Measurements from ENCODE around the gene PCMTD2.

PCMTD2 gene

DNA sequence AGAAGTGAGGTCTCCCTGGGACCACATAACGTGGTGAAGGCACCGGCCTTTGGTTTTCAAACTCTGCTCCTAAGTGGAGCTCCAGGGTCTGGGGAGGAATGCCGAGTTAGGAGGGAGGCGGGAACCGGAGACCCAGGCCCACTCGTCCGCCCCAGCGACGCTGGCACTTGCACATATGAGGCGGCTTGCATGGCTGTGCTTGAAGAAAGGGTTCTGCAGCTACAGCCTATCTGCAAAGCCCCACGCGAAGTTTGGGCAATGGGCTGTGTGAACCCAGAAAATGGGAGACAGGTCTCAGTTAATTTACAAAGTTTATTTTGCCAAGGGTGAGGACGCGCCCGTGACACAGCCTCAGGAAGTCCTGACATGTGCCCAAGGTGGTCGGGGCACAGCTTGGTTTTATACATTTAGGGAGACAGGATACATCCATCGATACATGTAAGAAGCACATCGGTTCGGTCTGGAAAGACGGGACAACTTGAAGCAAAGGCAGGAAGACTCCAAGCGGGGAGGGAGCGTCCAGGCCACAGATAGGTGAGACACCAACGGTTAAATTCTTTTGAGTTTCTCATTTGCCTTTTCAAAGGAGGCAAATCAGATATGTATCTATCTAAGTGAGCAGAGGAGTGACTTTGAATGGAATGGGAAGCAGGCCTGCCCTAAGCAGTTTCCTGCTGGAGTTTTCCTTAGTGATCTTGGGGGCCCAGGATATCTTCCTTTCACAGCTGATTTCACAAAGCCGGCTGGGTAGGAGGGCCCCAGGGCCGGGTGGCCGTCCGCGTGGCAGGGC is 782 bp upstream of the PCMTD2 start:
- peak overlapping the region; percentile 81 for H3K4me3 ChIP-seq (ENCODE audit: low read depth, low read length)
- TF ChIP-seq CTCF (IDR thresholded peaks at IDR 0.05; ENCODE audit: low read depth, low read length) = no peak

DNA sequence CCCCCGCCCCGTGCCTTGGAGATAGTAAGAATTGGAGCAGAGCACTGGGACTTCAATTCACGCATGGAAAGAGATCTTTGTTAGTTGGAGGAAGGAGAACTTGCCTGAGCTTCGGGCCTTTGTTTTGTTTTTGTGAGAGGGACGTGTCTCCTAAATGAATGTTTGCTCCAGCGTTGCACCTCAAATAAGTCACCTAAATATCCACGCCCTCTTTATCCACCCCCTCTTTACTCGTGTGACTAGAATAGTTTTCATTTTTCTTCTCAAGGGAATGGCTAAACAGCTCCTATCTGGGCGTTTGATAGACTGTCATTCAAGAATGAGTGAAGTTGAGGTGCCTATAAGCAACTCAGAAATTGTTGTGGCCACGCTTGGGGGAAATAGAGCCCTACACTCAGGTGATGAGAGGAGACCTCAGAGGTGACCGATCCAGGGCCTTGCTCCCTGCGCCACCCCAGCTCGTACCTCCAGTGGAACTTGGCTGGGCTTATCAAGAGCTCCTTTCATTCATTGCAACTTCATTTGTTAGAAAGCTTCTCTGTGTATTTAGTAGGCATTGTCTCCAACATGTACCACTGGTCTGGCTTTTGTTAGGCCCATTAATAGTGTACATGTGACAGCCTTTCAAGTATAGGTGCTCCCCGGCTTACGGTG is 861 bp downstream of the PCMTD2 start:
- peak overlapping the region; percentile 81 for H3K4me3 ChIP-seq (ENCODE audit: low read depth, low read length)

DNA sequence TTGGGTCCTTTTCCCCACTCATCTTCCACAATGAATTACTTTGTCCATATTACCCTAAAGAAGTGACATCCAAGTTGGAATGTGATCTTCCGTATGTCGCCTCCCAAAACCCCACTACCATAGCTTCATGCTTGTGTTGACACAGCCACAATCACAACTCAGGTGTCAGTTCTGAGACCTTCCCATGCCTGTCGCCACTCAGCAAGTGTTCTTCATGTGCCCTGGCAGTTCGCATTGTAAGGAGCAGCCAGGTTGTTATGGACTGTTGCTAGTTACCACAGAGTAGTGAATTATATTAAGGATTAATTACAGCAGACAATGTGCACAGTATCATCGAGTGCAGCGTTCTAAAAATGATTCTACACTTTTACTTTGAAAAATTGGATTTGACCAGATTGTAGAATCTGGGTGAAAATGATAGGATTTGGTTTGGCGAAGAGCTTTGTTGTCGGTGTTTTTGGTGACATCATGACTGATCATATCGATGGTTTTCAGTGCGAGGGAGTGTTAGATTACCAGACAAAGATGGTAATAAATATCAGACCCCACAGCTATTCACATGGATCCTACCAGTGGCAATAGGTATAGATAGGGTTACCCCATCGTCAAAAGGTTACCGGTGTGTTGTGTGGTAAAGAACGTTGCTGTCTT is 1.7 kb downstream of the PCMTD2 start:
- no peak for TF ChIP-seq CTCF (IDR thresholded peaks at IDR 0.05; ENCODE audit: low read depth, low read length)
- no peak overlapping the region for H3K4me3 ChIP-seq (ENCODE audit: low read depth, low read length)

More for the DNA sequence above, 861 bp downstream of the PCMTD2 start:
- TF ChIP-seq CTCF (IDR thresholded peaks at IDR 0.05; ENCODE audit: low read depth, low read length) = no peak

DNA sequence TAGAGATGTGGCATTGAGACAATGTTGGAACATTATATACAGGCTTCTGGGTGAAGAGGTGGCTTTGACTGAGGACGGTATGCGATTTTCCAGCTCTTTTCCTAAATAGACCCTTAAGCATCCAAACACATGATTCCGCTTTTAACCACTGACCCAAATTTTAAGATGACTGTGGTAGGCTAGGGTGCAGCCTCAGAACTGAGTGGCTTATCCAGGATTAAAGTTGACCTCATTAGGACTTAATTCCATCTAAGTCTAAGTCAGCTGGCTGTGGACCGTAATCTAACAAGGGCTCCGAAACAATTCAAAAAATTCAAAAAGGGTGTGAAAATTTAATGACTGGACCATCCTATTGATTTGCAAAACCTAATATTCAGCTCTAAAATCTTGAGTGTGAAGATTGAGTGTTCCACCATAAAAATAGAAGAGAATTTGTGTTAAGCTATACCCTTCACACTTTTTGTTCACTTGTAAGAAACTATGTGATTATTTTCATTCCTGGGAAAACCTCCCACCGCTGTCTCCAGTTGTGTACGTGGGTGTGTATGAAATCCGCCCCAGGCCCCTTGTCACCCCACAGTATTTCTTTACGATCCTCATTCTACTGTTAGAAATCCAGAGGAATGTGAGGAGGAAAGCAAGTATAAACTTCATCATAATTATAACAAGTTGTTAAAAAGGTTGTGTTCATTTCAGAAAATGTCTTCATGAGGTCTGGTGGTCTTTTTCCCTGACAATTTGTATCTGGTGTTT is 2.7 kb downstream of the PCMTD2 start:
- H3K4me3 ChIP-seq (ENCODE audit: low read depth, low read length) = no peak overlapping the region
- TF ChIP-seq CTCF (IDR thresholded peaks at IDR 0.05; ENCODE audit: low read depth, low read length) = no peak

- no peak for TF ChIP-seq CTCF (IDR thresholded peaks at IDR 0.05; ENCODE audit: low read depth, low read length)
- H3K4me3 ChIP-seq (ENCODE audit: low read depth, low read length) = no peak overlapping the region
Measured at GRCh38 chr20:64260239-64260638, 4.7 kb downstream of the PCMTD2 start.

GRCh38 chr20:64261138-64261537 is 5.6 kb downstream of the PCMTD2 start:
- no peak overlapping the region; the same call in 1 of the 2 replicates for H3K4me3 ChIP-seq (ENCODE audit: low read depth, low read length)
- TF ChIP-seq CTCF (IDR thresholded peaks at IDR 0.05; ENCODE audit: low read depth, low read length) = no peak
